Stromal cell of bone marrow (primary cell): Measurements from ENCODE around the gene MRTFA.
A peak's percentile ranks its signal among the peaks of the same experiment; 100 is the strongest.
"Not testable (repeated sequence)": the region's sequence is repeated elsewhere in the genome, so short reads cannot be mapped to it uniquely, and the experiment has no call there.

Experiments
- DNase-seq: peaks from one replicate; pipeline ENCODE4 v3.0.0-alpha.2; 2012; ENCODE audit warnings: low read depth

Gene MRTFA

GRCh38 chr22:40521046-40521445, 115.5 kb downstream of the MRTFA start:
- no peak for DNase-seq

- DNase-seq = no peak
Observed at GRCh38 chr22:40520562-40520961, 116.0 kb downstream of the MRTFA start.

- DNase-seq = no peak
Observed at GRCh38 chr22:40519948-40520331, 116.6 kb downstream of the MRTFA start.

DNA sequence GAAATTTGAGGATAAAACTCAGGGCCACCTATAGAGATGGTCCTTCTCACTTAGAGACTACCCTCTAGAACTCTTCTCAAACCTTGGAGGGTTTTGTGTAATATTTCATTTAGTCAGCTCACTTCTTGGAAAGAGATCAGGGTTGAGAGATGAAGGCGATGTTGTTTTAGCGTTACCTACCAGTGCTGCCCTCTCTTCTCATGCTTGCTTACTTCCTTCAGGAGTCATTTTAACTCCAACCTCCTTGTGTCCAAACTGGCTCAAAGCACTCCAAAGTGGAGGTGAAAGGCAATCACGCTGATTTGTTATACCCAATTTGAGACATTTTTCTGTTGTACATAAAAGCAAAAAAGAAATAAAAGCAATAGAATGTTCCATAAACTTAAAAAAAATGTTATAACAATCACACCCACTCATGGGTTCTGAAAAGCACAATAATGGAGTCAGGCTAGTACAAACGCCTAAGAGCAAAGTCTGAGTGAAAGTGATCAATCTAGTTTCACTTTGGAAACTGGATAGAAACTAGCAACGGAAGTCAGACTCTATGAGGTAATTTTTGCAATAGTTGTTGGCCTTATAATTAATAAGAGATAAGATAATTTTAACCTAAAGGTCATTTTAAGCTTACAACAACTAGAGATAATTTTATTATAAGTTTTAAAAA, 117.1 kb downstream of the MRTFA start:
- DNase-seq = no peak

- no peak for DNase-seq
Observed at GRCh38 chr22:40518840-40519239, 117.7 kb downstream of the MRTFA start.

- DNase-seq = no peak
Observed at GRCh38 chr22:40517631-40518030, 118.9 kb downstream of the MRTFA start.

- DNase-seq = no peak
Observed at GRCh38 chr22:40516416-40516815, 120.1 kb downstream of the MRTFA start.

- peak; percentile 99 for DNase-seq
Observed at GRCh38 chr22:40512426-40513136, 123.9 kb downstream of the MRTFA start.

GRCh38 chr22:40511604-40512003, 124.9 kb downstream of the MRTFA start:
- DNase-seq = no peak

GRCh38 chr22:40510631-40511364, 125.7 kb downstream of the MRTFA start:
- no peak for DNase-seq

GRCh38 chr22:40509401-40510134, 127.0 kb downstream of the MRTFA start:
- DNase-seq = peak; percentile 68

DNA sequence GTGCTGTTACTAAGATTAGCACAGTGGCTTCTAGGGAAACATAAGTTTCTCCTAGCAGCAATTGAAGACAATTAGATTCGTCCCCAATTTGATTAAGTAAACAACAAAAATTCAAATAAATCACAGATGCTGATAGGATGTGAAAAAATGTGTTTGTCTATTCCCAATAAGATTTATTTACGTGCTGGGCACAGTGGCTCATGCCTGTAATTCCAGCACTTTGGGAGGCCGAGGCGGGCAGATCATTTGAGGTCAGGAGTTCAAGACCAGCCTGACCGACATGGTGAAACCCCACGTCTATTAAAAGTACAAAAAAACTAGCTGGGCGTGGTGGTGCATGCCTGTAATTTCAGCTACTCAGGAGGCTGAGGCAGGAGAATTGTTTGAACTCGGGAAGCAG, 128.5 kb downstream of the MRTFA start:
- DNase-seq = not testable (repeated sequence)

GRCh38 chr22:40507491-40507890, 129.0 kb downstream of the MRTFA start:
- DNase-seq = no peak

DNA sequence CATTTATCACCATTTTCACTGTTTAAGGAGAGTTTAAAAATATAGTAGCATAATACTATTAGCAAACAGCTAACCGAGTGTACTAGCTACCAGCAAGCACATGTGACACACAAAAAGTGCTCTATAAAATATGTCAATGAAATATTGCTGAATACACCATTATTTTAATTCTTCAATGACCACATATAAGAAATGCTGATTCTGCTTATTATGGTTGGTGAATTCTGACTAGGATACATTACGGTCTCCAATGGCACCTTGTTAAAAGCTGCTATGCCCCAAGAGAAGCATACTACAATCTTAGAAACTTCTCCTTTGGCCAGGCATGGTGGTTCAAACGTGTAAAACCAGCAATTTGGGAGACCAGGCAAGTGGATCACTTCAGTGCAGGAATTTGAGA, 129.8 kb downstream of the MRTFA start:
- no peak for DNase-seq

DNA sequence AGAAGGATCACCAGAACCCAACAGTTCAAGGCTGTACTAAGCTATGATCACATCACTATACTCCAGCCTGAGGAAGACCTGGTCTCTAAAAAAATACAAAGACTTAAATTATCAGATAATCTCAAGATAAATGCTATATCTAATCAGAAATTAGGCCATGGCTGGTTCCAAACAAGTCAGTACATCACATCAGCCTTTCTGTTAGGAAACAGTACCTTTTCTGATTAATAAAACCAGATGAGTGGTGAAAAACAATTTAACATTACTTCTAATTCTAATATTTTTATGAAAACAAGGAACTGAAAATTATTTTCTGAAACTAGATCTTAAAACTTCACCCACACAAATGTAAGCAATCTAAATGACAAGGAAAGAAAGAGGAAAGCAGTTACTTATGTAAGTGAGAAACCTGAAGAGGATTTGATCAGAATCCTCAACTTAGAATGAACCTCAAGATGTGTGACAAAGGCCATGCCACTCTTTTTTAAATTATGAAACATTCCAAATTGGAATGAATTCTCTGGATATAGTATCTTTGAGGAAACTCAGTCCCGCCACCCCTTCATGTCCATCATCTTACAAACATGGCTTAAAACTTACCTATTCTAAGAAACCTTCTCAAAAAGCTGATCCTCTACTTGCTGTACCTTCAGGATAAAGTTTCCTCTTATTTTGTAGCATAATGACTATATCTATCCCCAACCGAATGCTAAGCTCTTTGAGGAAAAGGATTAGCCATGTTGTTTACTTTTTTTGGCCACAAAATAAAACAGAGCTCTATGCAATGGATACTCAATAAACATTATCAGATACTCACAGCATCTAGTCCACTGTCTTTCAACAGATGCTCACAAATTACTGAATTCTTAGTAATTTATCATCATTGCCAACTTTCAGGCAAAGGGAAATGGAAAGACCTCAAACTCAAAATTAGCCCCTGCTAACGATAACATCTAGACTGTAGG, 132.0 kb downstream of the MRTFA start:
- no peak for DNase-seq

DNA sequence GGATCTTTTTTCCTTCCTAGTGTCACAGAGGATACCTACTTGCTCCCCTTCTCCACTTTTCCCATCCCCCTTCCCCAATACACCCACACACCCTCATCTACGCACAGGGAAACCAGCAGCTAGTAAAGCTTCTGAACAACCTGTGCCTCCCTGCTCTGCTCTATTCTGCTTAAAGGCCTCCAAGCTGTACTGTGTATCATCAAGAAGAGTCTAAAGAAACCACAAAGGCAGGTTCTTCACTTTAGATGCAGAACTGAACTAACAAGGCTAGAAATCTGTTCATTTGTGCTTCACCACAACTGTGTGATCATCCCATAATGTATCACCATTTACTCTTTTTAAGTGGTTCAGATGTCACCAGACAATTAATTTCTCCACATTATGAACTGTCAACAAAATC, 133.6 kb downstream of the MRTFA start:
- DNase-seq = no peak

DNA sequence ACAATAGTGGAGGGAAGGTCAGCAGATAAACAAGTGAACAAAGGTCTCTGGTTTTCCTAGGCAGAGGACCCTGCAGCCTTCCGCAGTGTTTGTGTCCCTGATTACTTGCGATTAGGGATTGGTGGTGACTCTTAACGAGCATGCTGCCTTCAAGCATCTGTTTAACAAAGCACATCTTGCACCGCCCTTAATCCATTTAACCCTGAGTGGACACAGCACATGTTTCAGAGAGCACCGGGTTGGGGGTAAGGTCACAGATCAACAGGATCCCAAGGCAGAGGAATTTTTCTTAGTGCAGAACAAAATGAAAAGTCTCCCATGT, 136.1 kb downstream of the MRTFA start:
- DNase-seq = not testable (repeated sequence)

GRCh38 chr22:40499209-40499623, 137.3 kb downstream of the MRTFA start:
- DNase-seq = peak; percentile 85

DNA sequence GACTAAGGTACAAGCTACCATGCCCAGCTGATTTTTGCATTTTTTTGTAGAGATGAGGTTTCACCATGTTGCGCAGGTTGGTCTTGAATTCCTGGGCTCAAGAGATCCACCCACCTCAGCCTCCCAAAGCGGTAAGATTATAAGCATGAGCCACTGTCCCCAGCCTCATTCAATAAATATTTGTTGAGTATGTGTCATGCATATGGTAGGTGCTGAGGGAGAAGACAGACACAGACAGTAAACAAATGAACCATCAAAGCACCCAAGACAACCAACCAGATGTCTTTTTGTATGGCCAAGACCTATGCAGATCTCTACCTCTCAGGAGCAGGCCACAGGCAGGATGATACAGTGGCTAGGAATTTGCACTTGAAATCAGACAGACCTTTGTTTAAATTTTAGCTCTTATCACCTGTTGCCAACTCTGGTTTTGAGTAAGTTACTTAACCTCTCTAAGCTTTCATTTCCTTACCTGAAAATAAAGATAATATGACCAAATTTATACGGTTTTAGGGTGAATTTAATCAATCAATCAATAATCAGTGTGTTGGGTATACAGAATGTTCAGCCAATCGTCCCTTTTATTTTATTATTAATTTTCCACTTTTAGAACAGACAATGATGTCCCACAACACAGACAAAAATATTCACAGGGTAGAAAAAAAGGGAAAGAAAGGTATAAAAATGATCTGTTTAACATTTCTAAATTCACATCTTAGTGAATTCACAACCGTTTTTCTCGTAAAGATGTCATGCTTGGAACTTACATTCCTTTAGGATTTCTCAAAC, 137.9 kb downstream of the MRTFA start:
- DNase-seq = no peak

DNA sequence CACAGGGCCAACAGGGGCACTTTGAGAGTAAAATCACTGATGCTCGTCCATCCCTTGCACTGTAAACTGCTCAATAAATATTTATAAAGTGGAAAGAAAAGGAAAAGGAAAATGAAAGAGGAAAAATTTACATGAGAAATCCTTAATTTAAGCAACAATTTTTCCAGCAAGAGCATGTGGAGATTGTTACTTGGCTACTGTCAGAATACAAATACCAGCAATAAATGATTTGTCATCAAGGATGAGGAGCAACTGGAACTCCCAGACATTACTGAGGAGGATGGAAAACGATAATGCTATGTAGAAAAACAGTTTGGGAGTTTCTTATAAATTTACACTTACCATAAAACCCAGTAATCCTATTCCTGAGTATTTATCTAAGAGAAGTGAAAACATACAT, 143.1 kb downstream of the MRTFA start:
- DNase-seq = no peak
